Measurements from ENCODE around the gene L3MBTL4. TPM values are rescaled to one million over a fixed set of nuclear protein-coding genes. Genes with fewer than 3 reads are reported as not detected.

L3MBTL4 gene
- total RNA-seq, 3 donors from 2014 or later = 4.9 to 13.9 (median 5.4) TPM

GRCh38 chr18:6341303-6341702, 73.4 kb downstream of the L3MBTL4 start:
- Histone ChIP-seq H3K9me3 (peaks cover 16% of the 10 kb centered on the region), H3K36me3 (ENCODE audit: low read depth) (no peaks in the 10 kb centered on the region), H3K4me3 (no peak overlapping the region), H3K4me1 (ENCODE audit: low read depth) (no peaks in the 10 kb centered on the region)
- no peak for ATAC-seq
- DNase-seq = no peak
- intact Hi-C loops (cut with DNase I, micrococcal nuclease) = no loop called here
- TF ChIP-seq CTCF (IDR thresholded peaks at IDR 0.05) = no peak

- Histone ChIP-seq H3K9me3 (peaks cover 16% of the 10 kb centered on the region), H3K4me3 (no peak overlapping the region), H3K36me3 (ENCODE audit: low read depth) (no peaks in the 10 kb centered on the region), H3K4me1 (ENCODE audit: low read depth) (no peaks in the 10 kb centered on the region)
- intact Hi-C loops (cut with DNase I, micrococcal nuclease) = no loop called here
- no peak for TF ChIP-seq CTCF (IDR thresholded peaks at IDR 0.05)
- DNase-seq (no peak), ATAC-seq (no peak)
Measured at GRCh38 chr18:6340121-6340520, 74.6 kb downstream of the L3MBTL4 start.

GRCh38 chr18:6336239-6336638, 78.5 kb downstream of the L3MBTL4 start:
- DNase-seq = no peak
- Histone ChIP-seq H3K4me1 (ENCODE audit: low read depth) (no peaks in the 10 kb centered on the region), H3K9me3 (no peaks in the 10 kb centered on the region), H3K4me3 (no peak overlapping the region), H3K36me3 (ENCODE audit: low read depth) (no peaks in the 10 kb centered on the region)
- ATAC-seq = no peak
- TF ChIP-seq CTCF (IDR thresholded peaks at IDR 0.05) = no peak
- intact Hi-C loops (cut with DNase I, micrococcal nuclease) = no loop called here

- ATAC-seq = no peak
- intact Hi-C loops (cut with DNase I, micrococcal nuclease) = no loop called here
Measured at GRCh38 chr18:6333981-6334380, 80.7 kb downstream of the L3MBTL4 start.

GRCh38 chr18:6331872-6332271, 82.8 kb downstream of the L3MBTL4 start:
- no peak for TF ChIP-seq CTCF (IDR thresholded peaks at IDR 0.05)
- Histone ChIP-seq H3K4me1 (ENCODE audit: low read depth) (no peaks in the 10 kb centered on the region), H3K4me3 (no peak overlapping the region), H3K36me3 (ENCODE audit: low read depth) (no peaks in the 10 kb centered on the region), H3K9me3 (no peaks in the 10 kb centered on the region)
- DNase-seq = no peak
- ATAC-seq = no peak
- intact Hi-C loops (cut with DNase I, micrococcal nuclease) = no loop called here

More at GRCh38 chr18:6333981-6334380, 80.7 kb downstream of the L3MBTL4 start:
- H3K9me3 ChIP-seq = no peaks in the 10 kb centered on the region
- H3K36me3 ChIP-seq (ENCODE audit: low read depth) = no peaks in the 10 kb centered on the region
- no peaks in the 10 kb centered on the region for H3K4me1 ChIP-seq (ENCODE audit: low read depth)
- H3K4me3 ChIP-seq = no peak overlapping the region
- DNase-seq = no peak
- no peak for TF ChIP-seq CTCF (IDR thresholded peaks at IDR 0.05)

GRCh38 chr18:6330786-6331185, 83.9 kb downstream of the L3MBTL4 start:
- intact Hi-C loops (cut with DNase I, micrococcal nuclease) = no loop called here

More at GRCh38 chr18:6330786-6331185, 83.9 kb downstream of the L3MBTL4 start:
- Histone ChIP-seq H3K4me1 (ENCODE audit: low read depth) (no peaks in the 10 kb centered on the region), H3K4me3 (no peak overlapping the region), H3K9me3 (no peaks in the 10 kb centered on the region), H3K36me3 (ENCODE audit: low read depth) (no peaks in the 10 kb centered on the region)
- TF ChIP-seq CTCF (IDR thresholded peaks at IDR 0.05) = no peak
- DNase-seq (no peak), ATAC-seq (no peak)

Data from mucosa of descending colon (tissue), 3 donors.